Naive thymus-derived CD4-positive, alpha-beta T cell (primary cell): ENCODE measurements around the gene ACAN. TPM values are rescaled to one million over a fixed set of nuclear protein-coding genes. Genes with fewer than 3 reads are reported as not detected.

Source experiments
- ATAC-seq: fragments of 150-1000 bp; cut with Tn5 transposase; 2 replicates; pipeline ENCODE4 v1.10.0; 2021; ENCODE audit warnings: mild to moderate bottlenecking, moderate library complexity
- CTCF ChIA-PET: fragments of 350-600 bp; sonication (Branson Sonifier 250); formaldehyde crosslinking; loops from one replicate; lab custom pipeline; 2021; ENCODE audit warnings: antibody characterized with exemption; lab: Charles Lee
- POLR2A ChIA-PET: fragments of 350-600 bp; sonication (Branson Sonifier 250); formaldehyde crosslinking; loops from one replicate; lab custom pipeline; 2021; ENCODE audit warnings: antibody characterized with exemption, inconsistent platforms; lab: Charles Lee
- DNase-seq, 9 donors: peaks; one replicate each; pipeline versions ENCODE4 v3.0.0 to v3.0.0-alpha.2; 2020 to 2022; ENCODE audit warnings: mixed read lengths in 1 of 9
- H3K27ac ChIP-seq: one replicate; pipeline ENCODE4 v1.7.0; 2013; ENCODE audit warnings: mild to moderate bottlenecking, low read depth, low read length, moderate library complexity
- H3K27me3 ChIP-seq, 2 donors: one replicate each; pipeline ENCODE4 v1.7.0; 2013; ENCODE audit warnings: low read length in 2 of 2, mild to moderate bottlenecking in 2 of 2, moderate library complexity in 2 of 2; ENCODE audit not compliant: control insufficient read depth in 2 of 2, insufficient read depth in 2 of 2
- H3K36me3 ChIP-seq, 3 experiments: 1 replicate in 2 of 3; 2 replicates in 1 of 3; pipeline ENCODE4 v1.7.0; 2013; ENCODE audit warnings: low read length in 3 of 3, mild to moderate bottlenecking in 3 of 3, moderate library complexity in 1 of 3; ENCODE audit not compliant: insufficient read depth in 3 of 3, control insufficient read depth in 2 of 3
- H3K4me1 ChIP-seq, 2 donors: one replicate each; pipeline ENCODE4 v1.7.0; 2013; ENCODE audit warnings: low read length in 2 of 2, mild to moderate bottlenecking in 2 of 2, moderate library complexity in 1 of 2; ENCODE audit not compliant: control insufficient read depth in 2 of 2, insufficient read depth in 2 of 2
- H3K4me3 ChIP-seq: 2 replicates; pipeline ENCODE4 v1.7.0; 2013; ENCODE audit warnings: mild to moderate bottlenecking, low read length
- H3K9me3 ChIP-seq, 3 experiments: 1 replicate in 2 of 3; 2 replicates in 1 of 3; pipeline ENCODE4 v1.7.0; 2013; ENCODE audit warnings: low read length in 3 of 3; ENCODE audit not compliant: control insufficient read depth in 2 of 3
- H3K27ac Mint-ChIP-seq, 9 donors: one replicate each; pipeline ENCODE4 v1.8.0; 2020 to 2022; ENCODE audit warnings: mixed read lengths in 9 of 9, mild to moderate bottlenecking in 8 of 9, moderate library complexity in 5 of 9, inconsistent platforms in 2 of 9
- H3K27me3 Mint-ChIP-seq, 5 donors: one replicate each; pipeline ENCODE4 v1.8.0; 2021 to 2022; ENCODE audit warnings: mixed read lengths in 5 of 5, mild to moderate bottlenecking in 1 of 5
- H3K36me3 Mint-ChIP-seq, 5 donors: one replicate each; pipeline ENCODE4 v1.8.0; 2020 to 2022; ENCODE audit warnings: mixed read lengths in 5 of 5, mild to moderate bottlenecking in 3 of 5, inconsistent platforms in 1 of 5
- H3K4me1 Mint-ChIP-seq, 7 donors: one replicate each; pipeline ENCODE4 v1.8.0; 2020 to 2022; ENCODE audit warnings: mixed read lengths in 7 of 7, mild to moderate bottlenecking in 3 of 7, inconsistent platforms in 1 of 7
- H3K4me3 Mint-ChIP-seq, 10 donors: one replicate each; pipeline ENCODE4 v1.8.0; 2020 to 2022; ENCODE audit warnings: mild to moderate bottlenecking in 10 of 10, mixed read lengths in 10 of 10, moderate library complexity in 6 of 10, inconsistent platforms in 2 of 10
- H3K9me3 Mint-ChIP-seq, 11 donors: one replicate each; pipeline ENCODE4 v1.8.0; 2020 to 2022; ENCODE audit warnings: mixed read lengths in 11 of 11, mild to moderate bottlenecking in 4 of 11, inconsistent platforms in 1 of 11, moderate library complexity in 1 of 11
- intact Hi-C, 2 donors: fragments of 100-400 bp; cut with micrococcal nuclease; formaldehyde crosslinking; loops; one replicate each; pipeline ENCODE4 v1.15.1; 2023
- polyA plus RNA-seq, 2 donors: library from polyadenylated mRNA; unstranded; fragments of 300-500 nt; fragmentation: Illumina TruSeq; gene quantifications; one replicate each; pipeline ENCODE4 v1.2.3, GENCODE V29; 2021
- total RNA-seq, 6 experiments: library from RNA in 5 of 6; stranded (reverse) in 5 of 6; gene quantifications; 1 replicate in 5 of 6; 2 replicates in 1 of 6; pipeline ENCODE4 v1.2.3 and lab custom pipeline; 2021 to 2026

ACAN gene
- total and polyA plus RNA-seq, 7 experiments from 2014 or later, result 0.04 TPM; not detected in 6

DNA sequence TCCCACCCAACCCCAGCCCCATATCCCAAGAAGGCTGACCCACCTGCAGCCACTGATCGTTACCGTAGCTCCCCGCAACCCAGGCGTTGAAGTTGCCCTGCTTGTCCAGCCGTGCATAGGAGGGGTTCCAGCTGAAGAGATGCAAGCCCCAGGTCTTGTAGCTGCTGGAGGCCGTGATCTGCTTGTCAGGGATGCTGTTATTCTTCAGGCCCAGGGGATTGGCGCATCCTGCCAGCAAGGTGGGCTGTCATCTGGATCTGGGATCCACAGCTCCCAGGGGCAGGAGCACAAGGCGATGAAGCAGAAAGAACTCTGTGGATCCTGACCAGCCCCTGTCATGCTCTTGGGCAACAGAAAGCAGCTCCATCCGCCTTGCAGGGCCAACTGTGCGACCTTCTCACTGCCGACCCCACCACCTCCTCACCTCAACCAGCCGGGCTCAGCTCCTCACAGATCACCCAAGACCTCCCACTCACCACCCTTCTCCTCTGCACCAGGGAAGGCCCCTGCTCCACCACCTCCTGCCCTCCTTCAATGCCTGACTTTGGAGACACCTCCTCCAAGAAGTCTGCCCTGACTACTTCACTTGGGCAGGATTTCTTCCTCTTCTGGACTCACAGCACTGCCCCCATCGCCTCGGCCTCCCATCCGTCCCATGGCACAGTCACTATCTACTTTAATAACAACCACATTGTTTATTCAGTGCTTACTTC is 98.4 kb downstream of the ACAN start:
- intact Hi-C loops, result no loop called here
- peak overlapping the region in 1 of 10 donors; percentile 9 for H3K4me3 Mint-ChIP-seq
- no peak overlapping the region for H3K27ac ChIP-seq
- H3K27me3 ChIP-seq, result no peaks in the 10 kb centered on the region
- no peaks in the 10 kb centered on the region for H3K27me3 Mint-ChIP-seq
- no peak for DNase-seq
- no peak overlapping the region for H3K4me3 ChIP-seq
- no peaks in the 10 kb centered on the region for H3K9me3 Mint-ChIP-seq
- ChIA-PET CTCF (interaction anchor here (0.5 to 5.7 kb wide), 3 partner anchors 8 to 243 kb away, joined by 3 to 99 read pairs (median 35); partner anchors contain the start of gene HAPLN3), POLR2A (interaction anchor here (0.7 to 1.7 kb wide), 4 partner anchors 11 to 278 kb away, joined by 3 to 5 read pairs (median 3); partner anchors contain the start of gene ABHD2)
- H3K36me3 Mint-ChIP-seq, result peaks cover 0 to 19% (median 3%) of the 10 kb centered on the region in 5 donors
- no peak for ATAC-seq
- H3K4me1 Mint-ChIP-seq, result peaks cover 32 to 68% (median 56%) of the 10 kb centered on the region in 7 donors
- peaks cover 0 to 3% (median 0%) of the 10 kb centered on the region in 3 experiments for H3K36me3 ChIP-seq
- peaks cover 30 to 50% of the 10 kb centered on the region in 2 donors for H3K4me1 ChIP-seq
- H3K27ac Mint-ChIP-seq, result peak overlapping the region in 8 of 9 donors; percentile 76 to 98 (median 94)
- no peaks in the 10 kb centered on the region for H3K9me3 ChIP-seq

DNA sequence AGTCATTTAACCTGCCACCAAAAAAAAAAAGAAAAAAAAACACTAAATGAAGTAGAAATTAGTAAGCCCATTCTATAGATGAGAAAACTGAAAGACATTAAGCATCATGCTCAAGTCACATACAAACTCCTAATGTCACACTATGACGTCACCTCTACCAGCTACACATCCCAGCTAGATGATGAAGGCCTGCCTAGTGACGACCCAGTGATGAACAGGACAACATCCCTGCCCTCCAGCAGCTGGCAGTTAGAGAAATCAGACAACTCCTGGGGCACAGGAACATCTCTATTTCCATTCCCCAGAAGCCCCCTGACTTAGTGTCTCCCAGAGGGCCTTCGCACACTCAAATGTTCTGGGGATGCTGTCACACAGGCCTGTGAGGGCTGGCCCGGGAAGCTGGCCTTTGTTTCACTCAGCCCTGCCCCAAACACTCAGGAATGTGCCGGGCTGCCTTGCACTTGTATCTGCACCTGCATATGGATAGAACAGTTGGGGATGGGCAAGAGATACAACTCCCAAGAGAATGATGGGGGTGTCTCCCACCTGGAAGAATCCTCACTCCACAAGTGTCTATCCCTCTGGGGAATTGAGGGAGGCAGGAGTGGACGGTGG is 99.1 kb downstream of the ACAN start:
- H3K36me3 Mint-ChIP-seq, result peaks cover 0 to 19% (median 3%) of the 10 kb centered on the region in 5 donors
- Histone ChIP-seq H3K4me1 (peaks cover 24 to 43% of the 10 kb centered on the region in 2 donors), H3K27ac (peak overlapping the region; percentile 70), H3K36me3 (peaks cover 0 to 3% (median 0%) of the 10 kb centered on the region in 3 experiments), H3K27me3 (no peaks in the 10 kb centered on the region), H3K9me3 (no peaks in the 10 kb centered on the region), H3K4me3 (no peak overlapping the region)
- intact Hi-C loops, result no loop called here
- DNase-seq (no peak), ATAC-seq (no peak)
- ChIA-PET POLR2A (interaction anchor here (0.7 to 3.7 kb wide), 4 partner anchors 9 to 279 kb away, joined by 3 to 41 read pairs (median 4); partner anchors contain the start of genes ABHD2 and HAPLN3), CTCF (interaction anchor here (0.5 to 5.7 kb wide), 6 partner anchors 9 to 244 kb away, joined by 3 to 99 read pairs (median 6); partner anchors contain the start of gene HAPLN3)
- peaks cover 26 to 61% (median 49%) of the 10 kb centered on the region in 7 donors for H3K4me1 Mint-ChIP-seq
- peak overlapping the region; percentile 23 to 98 (median 94) for H3K27ac Mint-ChIP-seq
- no peaks in the 10 kb centered on the region for H3K9me3 Mint-ChIP-seq
- H3K4me3 Mint-ChIP-seq, result peak overlapping the region in 1 of 10 donors; percentile 9
- H3K27me3 Mint-ChIP-seq, result no peaks in the 10 kb centered on the region

DNA sequence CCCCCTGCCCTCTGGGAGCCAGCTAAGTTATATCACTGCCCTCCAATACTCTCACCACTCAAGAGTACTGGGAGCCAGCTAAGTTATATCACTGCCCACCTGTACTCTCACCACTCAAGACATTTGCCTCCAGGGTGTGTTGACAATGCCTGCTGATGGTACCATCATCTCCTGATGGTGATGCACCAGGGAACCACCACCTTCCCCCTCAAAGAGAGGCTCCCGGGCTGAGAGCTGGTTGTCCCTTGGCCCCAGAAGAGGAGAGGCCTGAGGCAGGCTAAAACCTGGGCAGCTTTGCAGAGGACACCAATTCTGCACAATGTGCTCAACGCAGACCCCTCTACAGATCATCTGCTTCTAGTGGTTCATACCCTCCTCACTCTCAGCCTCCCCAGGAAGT is 99.6 kb downstream of the ACAN start:
- POLR2A ChIA-PET, result interaction anchor here (0.9 to 3.7 kb wide), 3 partner anchors 9 to 112 kb away, joined by 3 to 41 read pairs (median 4); partner anchors contain the start of gene HAPLN3
- peaks cover 0 to 3% (median 0%) of the 10 kb centered on the region in 3 experiments for H3K36me3 ChIP-seq
- intact Hi-C loops, result no loop called here
- CTCF ChIA-PET, result interaction anchor here (0.8 to 5.7 kb wide), 8 partner anchors 9 to 228 kb away, joined by 3 to 99 read pairs (median 6); partner anchors contain the start of gene HAPLN3
- peak overlapping the region in 8 of 9 donors; percentile 76 to 98 (median 94) for H3K27ac Mint-ChIP-seq
- H3K4me3 ChIP-seq, result no peak overlapping the region
- no peaks in the 10 kb centered on the region for H3K27me3 ChIP-seq
- H3K27ac ChIP-seq, result peak overlapping the region; percentile 70
- no peaks in the 10 kb centered on the region for H3K9me3 ChIP-seq
- H3K4me1 Mint-ChIP-seq, result peaks cover 22 to 57% (median 45%) of the 10 kb centered on the region in 7 donors
- no peaks in the 10 kb centered on the region for H3K27me3 Mint-ChIP-seq
- peak overlapping the region in 4 of 10 donors; percentile 26 to 68 (median 46) for H3K4me3 Mint-ChIP-seq
- no peak for ATAC-seq
- H3K9me3 Mint-ChIP-seq, result no peaks in the 10 kb centered on the region
- H3K36me3 Mint-ChIP-seq, result peaks cover 0 to 19% (median 3%) of the 10 kb centered on the region in 5 donors
- no peak for DNase-seq
- peaks cover 20 to 38% of the 10 kb centered on the region in 2 donors for H3K4me1 ChIP-seq

DNA sequence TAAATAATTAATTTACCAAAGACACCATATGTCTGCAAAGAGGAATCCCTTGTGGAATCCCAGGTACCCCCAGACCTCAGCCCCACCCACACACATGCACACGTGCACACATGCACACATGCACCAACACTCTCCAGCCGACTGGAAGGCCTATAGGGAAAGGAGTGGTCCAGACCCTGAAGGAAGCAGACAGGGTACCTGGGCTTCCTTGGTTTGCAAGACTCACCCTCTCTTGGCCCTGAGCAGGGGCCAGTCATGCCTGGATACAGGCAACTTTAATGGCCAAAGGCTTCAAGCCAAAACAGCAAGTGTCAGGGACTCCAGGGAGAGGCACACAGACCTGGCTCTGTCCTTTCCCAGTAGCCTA is 101.0 kb downstream of the ACAN start:
- Histone ChIP-seq H3K4me3 (no peak overlapping the region), H3K9me3 (no peaks in the 10 kb centered on the region), H3K27me3 (no peaks in the 10 kb centered on the region), H3K36me3 (peaks cover 0 to 3% (median 0%) of the 10 kb centered on the region in 3 experiments), H3K27ac (peak overlapping the region; percentile 70), H3K4me1 (peaks cover 19 to 37% of the 10 kb centered on the region in 2 donors)
- H3K9me3 Mint-ChIP-seq, result no peaks in the 10 kb centered on the region
- peak overlapping the region; percentile 76 to 98 (median 94) for H3K27ac Mint-ChIP-seq
- CTCF ChIA-PET, result interaction anchor here (0.6 to 5.7 kb wide), 34 partner anchors 10 to 431 kb away, joined by 3 to 99 read pairs (median 4); partner anchors contain the start of genes HAPLN3, ISG20, MFGE8 and POLG
- intact Hi-C loops, result loop anchor here (1.0 to 2.0 kb wide), 12 partner anchors 9 to 437 kb away; partner anchors contain the start of genes ABHD2 (in 2 of the 2), MFGE8 (in 2 of the 2), DET1 (in 1 of the 2) and HAPLN3 (in 1 of the 2)
- H3K36me3 Mint-ChIP-seq, result peaks cover 0 to 24% (median 3%) of the 10 kb centered on the region in 5 donors
- no peaks in the 10 kb centered on the region for H3K27me3 Mint-ChIP-seq
- POLR2A ChIA-PET, result interaction anchor here (0.6 to 3.7 kb wide), 13 partner anchors 9 to 425 kb away, joined by 3 to 41 read pairs (median 4); partner anchors contain the start of genes FANCI, HAPLN3 and MFGE8
- peak overlapping the region; percentile 14 to 78 (median 54) for H3K4me3 Mint-ChIP-seq
- ATAC-seq (no peak), DNase-seq (no peak)
- peaks cover 23 to 60% (median 48%) of the 10 kb centered on the region in 7 donors for H3K4me1 Mint-ChIP-seq

DNA sequence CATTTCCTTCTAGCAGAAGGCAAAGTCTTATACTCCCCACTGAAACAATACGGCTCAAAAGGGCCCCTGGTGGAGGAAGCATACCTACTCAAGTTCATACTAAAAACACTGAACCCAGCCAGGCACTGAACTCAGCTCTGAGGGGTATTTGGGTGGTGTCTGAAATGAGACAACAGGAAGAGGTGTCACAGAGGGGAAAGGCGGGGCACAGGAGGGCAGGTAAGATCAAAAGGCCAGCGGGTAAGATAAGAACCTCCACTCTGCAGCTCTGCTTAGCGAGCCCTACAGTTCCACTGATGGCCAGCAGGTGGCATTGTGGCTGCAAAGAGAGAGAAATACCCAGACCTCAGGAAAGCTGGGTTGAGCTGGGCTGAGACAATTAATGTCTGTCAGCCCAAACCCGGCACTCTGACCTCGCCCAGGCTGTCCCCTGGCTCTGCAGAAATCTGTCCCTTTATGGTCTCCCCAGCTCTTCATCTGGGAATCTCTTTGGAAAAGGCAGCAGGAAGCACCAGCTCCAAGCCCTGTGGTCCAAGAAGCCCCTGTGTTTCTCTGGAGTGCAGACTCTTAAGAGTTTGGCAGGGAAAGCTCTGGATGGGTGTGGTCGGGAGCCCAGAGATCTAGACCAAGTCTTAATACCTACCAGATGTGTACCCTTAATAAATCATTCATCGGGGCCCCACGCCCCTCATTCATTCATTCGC is 101.5 kb downstream of the ACAN start:
- peak; percentile 99 for ATAC-seq
- CTCF ChIA-PET, result interaction anchor here (0.6 to 5.7 kb wide), 38 partner anchors 9 to 430 kb away, joined by 3 to 99 read pairs (median 4); partner anchors contain the start of genes HAPLN3, ISG20, MFGE8 and POLG

More for the DNA sequence above, 101.5 kb downstream of the ACAN start:
- Histone ChIP-seq H3K36me3 (peaks cover 0 to 3% (median 0%) of the 10 kb centered on the region in 3 experiments), H3K27ac (peak overlapping the region; percentile 70), H3K9me3 (no peaks in the 10 kb centered on the region), H3K27me3 (no peaks in the 10 kb centered on the region), H3K4me3 (no peak overlapping the region), H3K4me1 (peaks cover 19 to 37% of the 10 kb centered on the region in 2 donors)
- H3K4me3 Mint-ChIP-seq, result peak overlapping the region; percentile 16 to 78 (median 54)
- H3K9me3 Mint-ChIP-seq, result no peaks in the 10 kb centered on the region
- intact Hi-C loops, result loop anchor here (1.0 to 2.0 kb wide), 12 partner anchors 9 to 438 kb away; partner anchors contain the start of genes ABHD2 (in 2 of the 2), MFGE8 (in 2 of the 2), DET1 (in 1 of the 2) and HAPLN3 (in 1 of the 2)
- peak overlapping the region; percentile 76 to 98 (median 94) for H3K27ac Mint-ChIP-seq
- DNase-seq, result peak; percentile 79 to 99 (median 98)
- peaks cover 23 to 65% (median 52%) of the 10 kb centered on the region in 7 donors for H3K4me1 Mint-ChIP-seq
- no peaks in the 10 kb centered on the region for H3K27me3 Mint-ChIP-seq
- POLR2A ChIA-PET, result interaction anchor here (0.6 to 3.7 kb wide), 14 partner anchors 9 to 448 kb away, joined by 3 to 41 read pairs (median 4); partner anchors contain the start of genes FANCI, HAPLN3 and MFGE8
- peaks cover 0 to 24% (median 3%) of the 10 kb centered on the region in 5 donors for H3K36me3 Mint-ChIP-seq
